MM.1S (cell line): ENCODE results near the gene ZBTB7C.

Experiments
- DNase-seq: peaks from one replicate; pipeline ENCODE4 v3.0.0-alpha.2; 2015
- H2AFZ ChIP-seq: fragments of 300-600 bp; sonication (generic); 2 replicates; pipeline ENCODE4 v1.6.0; 2016; ENCODE audit warnings: antibody characterized with exemption, low read length
- H3F3A ChIP-seq: fragments of 300-600 bp; sonication (generic); 2 replicates; pipeline ENCODE4 v1.6.1; 2016; ENCODE audit warnings: mild to moderate bottlenecking, antibody characterized with exemption, low read length, moderate library complexity, mixed read lengths; ENCODE audit not compliant: insufficient read depth
- H3K27ac ChIP-seq: fragments of 300-600 bp; sonication (generic); 2 replicates; pipeline ENCODE4 v1.5.1; 2016; ENCODE audit warnings: mild to moderate bottlenecking, low read length
- H3K27me3 ChIP-seq: fragments of 300-600 bp; sonication (generic); replicated peaks from 2 replicates; pipeline ENCODE4 v1.6.0; 2016; ENCODE audit warnings: low read length; ENCODE audit not compliant: insufficient read depth
- H3K36me3 ChIP-seq: fragments of 300-600 bp; sonication (generic); replicated peaks from 2 replicates; pipeline ENCODE4 v1.6.1; 2016; ENCODE audit warnings: mild to moderate bottlenecking, low read length, mixed read lengths; ENCODE audit not compliant: insufficient read depth
- H3K4me1 ChIP-seq: fragments of 300-600 bp; sonication (generic); 2 replicates; pipeline ENCODE4 v1.6.1; 2016; ENCODE audit warnings: low read length, mixed read lengths
- H3K4me2 ChIP-seq: fragments of 300-600 bp; sonication (generic); 2 replicates; pipeline ENCODE4 v1.6.0; 2016; ENCODE audit warnings: low read depth, low read length
- H3K4me3 ChIP-seq: fragments of 300-600 bp; sonication (generic); 2 replicates; pipeline ENCODE4 v1.5.1; 2016; ENCODE audit warnings: low read length, mixed read lengths
- H3K79me2 ChIP-seq: fragments of 300-600 bp; sonication (generic); 2 replicates; pipeline ENCODE4 v1.6.1; 2016; ENCODE audit warnings: mixed run types, low read length, mixed read lengths
- H3K9ac ChIP-seq: fragments of 300-600 bp; sonication (generic); 2 replicates; pipeline ENCODE4 v1.6.1; 2016; ENCODE audit warnings: low read length, mixed read lengths
- H3K9me2 ChIP-seq: fragments of 300-600 bp; sonication (generic); replicated peaks from 2 replicates; pipeline ENCODE4 v1.6.1; 2016; ENCODE audit warnings: mild to moderate bottlenecking, low read length, mixed read lengths; ENCODE audit not compliant: insufficient read depth
- H3K9me3 ChIP-seq: fragments of 300-600 bp; sonication (generic); replicated peaks from 2 replicates; pipeline ENCODE4 v1.6.1; 2016; ENCODE audit warnings: mild to moderate bottlenecking, low read length, mixed read lengths; ENCODE audit not compliant: insufficient read depth
- H4K20me1 ChIP-seq: fragments of 300-600 bp; sonication (generic); 2 replicates; pipeline ENCODE4 v1.6.1; 2016; ENCODE audit warnings: mild to moderate bottlenecking, low read length, moderate library complexity, mixed read lengths; ENCODE audit not compliant: insufficient read depth
- EZH2 ChIP-seq: fragments of 300-600 bp; sonication (generic); optimal IDR thresholded peaks from 2 replicates; pipeline ENCODE3; 2017; ENCODE audit warnings: low read depth, mild to moderate bottlenecking, antibody characterized with exemption, low read length, mixed read lengths
- EZH2phosphoT487 ChIP-seq: fragments of 300-600 bp; sonication (generic); IDR thresholded peaks from 2 replicates; pipeline ENCODE4 v1.6.1; 2018; ENCODE audit warnings: antibody characterized with exemption, low read length
- TF ChIP-seq, protein P1 (sequence below): fragments of 300-600 bp; sonication (generic); IDR thresholded peaks from 2 replicates; pipeline ENCODE4 v1.5.1; 2016; ENCODE audit warnings: antibody characterized with exemption, low read length, mixed read lengths

Gene ZBTB7C

DNA sequence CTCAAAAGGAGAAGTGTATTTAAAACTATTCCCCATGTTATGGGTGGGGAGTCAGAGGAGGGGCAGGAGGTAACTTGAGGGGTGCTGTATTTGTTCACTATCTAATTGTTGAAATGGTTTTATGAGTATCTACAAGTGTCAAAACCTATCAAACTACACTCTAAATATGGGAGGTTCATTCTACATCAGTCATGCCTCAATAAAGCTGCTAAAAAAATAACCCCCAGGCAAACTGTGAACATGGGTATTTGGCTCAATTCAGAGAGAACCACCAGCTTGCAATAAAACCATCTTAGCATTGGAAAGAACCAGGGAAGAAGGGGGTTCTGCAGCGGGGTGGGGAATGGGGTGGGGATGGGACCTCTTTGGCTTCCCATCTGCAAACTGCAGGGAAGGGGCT is 302.7 kb downstream of the ZBTB7C start:
- no peaks in the 10 kb centered on the region for H3K27me3 ChIP-seq
- TF ChIP-seq, protein P1, sequence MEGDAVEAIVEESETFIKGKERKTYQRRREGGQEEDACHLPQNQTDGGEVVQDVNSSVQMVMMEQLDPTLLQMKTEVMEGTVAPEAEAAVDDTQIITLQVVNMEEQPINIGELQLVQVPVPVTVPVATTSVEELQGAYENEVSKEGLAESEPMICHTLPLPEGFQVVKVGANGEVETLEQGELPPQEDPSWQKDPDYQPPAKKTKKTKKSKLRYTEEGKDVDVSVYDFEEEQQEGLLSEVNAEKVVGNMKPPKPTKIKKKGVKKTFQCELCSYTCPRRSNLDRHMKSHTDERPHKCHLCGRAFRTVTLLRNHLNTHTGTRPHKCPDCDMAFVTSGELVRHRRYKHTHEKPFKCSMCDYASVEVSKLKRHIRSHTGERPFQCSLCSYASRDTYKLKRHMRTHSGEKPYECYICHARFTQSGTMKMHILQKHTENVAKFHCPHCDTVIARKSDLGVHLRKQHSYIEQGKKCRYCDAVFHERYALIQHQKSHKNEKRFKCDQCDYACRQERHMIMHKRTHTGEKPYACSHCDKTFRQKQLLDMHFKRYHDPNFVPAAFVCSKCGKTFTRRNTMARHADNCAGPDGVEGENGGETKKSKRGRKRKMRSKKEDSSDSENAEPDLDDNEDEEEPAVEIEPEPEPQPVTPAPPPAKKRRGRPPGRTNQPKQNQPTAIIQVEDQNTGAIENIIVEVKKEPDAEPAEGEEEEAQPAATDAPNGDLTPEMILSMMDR, result no peak
- TF ChIP-seq EZH2phosphoT487, result no peak
- TF ChIP-seq EZH2, result no peak
- no peaks in the 10 kb centered on the region for H3F3A ChIP-seq
- no peak overlapping the region for H3K4me3 ChIP-seq
- no peak overlapping the region for H2AFZ ChIP-seq
- no peaks in the 10 kb centered on the region for H3K9me2 ChIP-seq
- no peak overlapping the region for H3K9ac ChIP-seq
- no peaks in the 10 kb centered on the region for H3K36me3 ChIP-seq
- H3K79me2 ChIP-seq, result no peaks in the 10 kb centered on the region
- no peaks in the 10 kb centered on the region for H4K20me1 ChIP-seq
- H3K4me1 ChIP-seq, result no peaks in the 10 kb centered on the region
- H3K9me3 ChIP-seq, result no peaks in the 10 kb centered on the region
- no peak for DNase-seq
- H3K27ac ChIP-seq, result no peak overlapping the region
- H3K4me2 ChIP-seq, result no peak overlapping the region

DNA sequence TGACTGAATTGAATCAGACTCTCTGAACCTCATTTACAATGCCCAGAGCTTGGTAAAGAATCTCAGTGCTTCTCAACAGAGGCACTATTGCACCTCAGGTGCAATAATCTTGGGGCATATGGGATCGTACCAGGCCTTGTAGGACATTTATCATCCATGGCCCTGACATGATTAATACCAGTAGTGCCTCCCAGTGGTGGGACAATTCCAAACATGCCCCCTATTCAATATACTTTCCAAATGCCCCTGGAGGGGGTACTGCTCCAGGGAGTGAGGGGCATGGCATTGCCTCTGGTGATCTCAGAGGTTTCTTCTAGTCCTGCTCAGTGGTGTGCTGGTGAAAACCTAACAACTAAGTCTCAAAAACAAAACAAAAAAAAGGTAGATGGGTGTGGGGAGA is 303.9 kb downstream of the ZBTB7C start:
- Histone ChIP-seq H3K36me3 (no peaks in the 10 kb centered on the region), H3K79me2 (no peaks in the 10 kb centered on the region), H3K9me2 (no peaks in the 10 kb centered on the region), H3K4me1 (no peaks in the 10 kb centered on the region), H3K27me3 (no peaks in the 10 kb centered on the region), H3F3A (no peaks in the 10 kb centered on the region), H3K4me3 (no peak overlapping the region), H2AFZ (no peak overlapping the region), H3K27ac (no peak overlapping the region), H4K20me1 (no peaks in the 10 kb centered on the region), H3K9ac (no peak overlapping the region), H3K9me3 (no peaks in the 10 kb centered on the region), H3K4me2 (no peak overlapping the region)
- no peak for DNase-seq
- TF ChIP-seq EZH2phosphoT487, result no peak
- TF ChIP-seq, protein P1, result no peak
- TF ChIP-seq EZH2, result no peak

- H3F3A ChIP-seq, result no peaks in the 10 kb centered on the region
- no peaks in the 10 kb centered on the region for H3K36me3 ChIP-seq
Observed at GRCh38 chr18:48104705-48105104, 304.5 kb downstream of the ZBTB7C start.

More at GRCh38 chr18:48104705-48105104, 304.5 kb downstream of the ZBTB7C start:
- H3K9me2 ChIP-seq, result no peaks in the 10 kb centered on the region
- H2AFZ ChIP-seq, result no peak overlapping the region
- H3K9ac ChIP-seq, result no peak overlapping the region
- TF ChIP-seq EZH2phosphoT487 (no peak), EZH2 (no peak)
- TF ChIP-seq, protein P1, result no peak
- H3K27me3 ChIP-seq, result no peaks in the 10 kb centered on the region
- H3K4me1 ChIP-seq, result no peaks in the 10 kb centered on the region
- no peak overlapping the region for H3K4me2 ChIP-seq
- no peak for DNase-seq
- H3K79me2 ChIP-seq, result no peaks in the 10 kb centered on the region
- no peaks in the 10 kb centered on the region for H3K9me3 ChIP-seq
- H4K20me1 ChIP-seq, result no peaks in the 10 kb centered on the region
- no peak overlapping the region for H3K27ac ChIP-seq
- H3K4me3 ChIP-seq, result no peak overlapping the region
